Body of pancreas (tissue), 4 donors: ENCODE measurements around the gene COL19A1.

ENCODE experiments used
- CTCF ChIP-seq, 7 experiments: fragments of 450-650 bp in 4 of 7; fragments of 200-600 bp in 3 of 7; sonication (generic) in 3 of 7; IDR thresholded peaks; one replicate each; pipeline ENCODE4 v1.5.1; 2016 to 2019; ENCODE audit warnings: antibody characterized with exemption in 7 of 7
- POLR2A ChIP-seq, 3 donors: fragments of 450-650 bp; IDR thresholded peaks; one replicate each; pipeline ENCODE4 v1.6.1; 2016; ENCODE audit warnings: antibody characterized with exemption in 3 of 3, mild to moderate bottlenecking in 2 of 3

- TF ChIP-seq POLR2A (IDR thresholded peaks at IDR 0.05) (no peak), CTCF (IDR thresholded peaks at IDR 0.05) (no peak)
Observed at GRCh38 chr6:70080443-70081070, 214.2 kb downstream of the COL19A1 start.
